HG02973 (cell line): Measurements from ENCODE around the gene SYT7.
"Not testable (repeated sequence)": the region's sequence is repeated elsewhere in the genome, so short reads cannot be mapped to it uniquely, and the experiment has no call there.

Source experiments
- ATAC-seq: cut with Tn5 transposase; IDR thresholded peaks from one replicate; pipeline ENCODE4 v1.9.1; 2021; ENCODE audit warnings: moderate library complexity; ENCODE audit not compliant: unreplicated experiment

The SYT7 gene

DNA sequence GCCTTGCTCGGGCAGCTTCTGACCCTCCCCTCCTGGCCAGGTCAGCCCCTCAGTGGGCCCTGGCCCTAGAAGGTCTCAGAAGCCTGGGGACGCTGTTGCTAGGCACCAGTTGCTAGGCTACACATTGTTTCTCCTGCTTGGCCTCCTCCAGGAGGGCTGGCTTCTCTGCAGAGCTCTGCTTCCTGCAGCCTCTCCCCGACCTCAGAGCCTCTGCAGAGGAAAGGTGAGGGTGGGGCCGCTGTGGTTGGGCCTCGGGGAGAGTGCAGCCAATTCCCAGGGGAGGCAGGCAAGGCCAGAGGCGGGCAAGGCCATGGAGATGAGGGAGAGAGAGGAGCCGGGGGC lies 99.9 kb downstream of the SYT7 start:
- no peak for ATAC-seq

GRCh38 chr11:61480261-61480993 lies 100.4 kb downstream of the SYT7 start:
- ATAC-seq, result no peak

DNA sequence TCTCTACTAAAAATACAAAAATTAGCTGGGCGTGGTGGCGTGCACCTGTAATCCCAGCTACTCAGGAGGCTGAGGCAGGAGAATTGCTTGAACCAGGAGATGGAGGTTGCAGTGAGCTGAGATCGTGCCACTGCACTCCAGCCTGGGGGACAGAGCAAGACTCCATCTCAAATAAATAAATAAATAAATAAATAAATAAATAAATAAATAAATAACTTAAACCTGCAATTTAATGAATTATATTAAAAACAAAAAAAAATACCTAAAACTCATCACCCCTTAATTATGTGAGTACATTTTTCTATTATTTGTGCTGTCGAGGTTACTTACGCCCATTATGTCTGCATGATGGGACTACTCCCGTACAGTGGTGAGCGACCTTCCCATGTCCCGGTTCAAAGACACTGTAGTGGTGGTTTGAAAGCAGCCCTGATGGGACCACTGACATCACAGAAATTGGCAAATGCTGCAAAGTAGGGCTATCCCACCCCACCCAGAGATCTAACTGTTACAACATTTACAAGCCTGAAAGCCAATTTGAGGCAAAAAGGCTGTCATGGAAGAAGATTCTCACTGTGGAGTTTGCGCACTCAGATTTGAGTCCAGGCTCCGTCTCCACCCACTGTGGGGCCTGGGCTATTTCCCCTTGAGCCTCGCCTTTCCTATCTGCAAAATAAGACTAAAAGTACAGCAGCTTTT lies 101.4 kb downstream of the SYT7 start:
- not testable (repeated sequence) for ATAC-seq

GRCh38 chr11:61477727-61478148 lies 103.1 kb downstream of the SYT7 start:
- ATAC-seq, result no peak

DNA sequence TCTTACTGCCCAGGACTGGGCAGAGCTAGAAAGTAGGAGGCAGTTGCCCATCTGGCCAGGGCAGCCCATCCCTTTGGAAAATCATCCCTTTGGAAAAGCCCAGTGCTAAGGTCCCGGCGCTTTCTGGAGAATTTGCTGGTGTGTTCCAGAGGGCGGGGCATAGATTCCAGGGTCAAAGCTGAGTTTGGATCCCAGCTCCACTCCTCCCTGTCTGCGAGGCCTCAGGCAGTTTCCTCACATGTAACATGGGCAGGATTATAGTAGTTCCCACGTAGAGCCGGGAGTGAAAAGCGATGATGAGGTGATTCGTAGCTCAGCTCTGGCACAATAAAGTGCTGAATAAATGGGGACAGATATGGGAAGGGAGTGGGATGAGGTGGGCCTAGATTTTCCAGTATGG lies 103.8 kb downstream of the SYT7 start:
- no peak for ATAC-seq

- no peak for ATAC-seq
These were observed 104.5 kb downstream of the SYT7 start for GRCh38 chr11:61476371-61476770.

GRCh38 chr11:61475433-61475832 lies 105.4 kb downstream of the SYT7 start:
- no peak for ATAC-seq

DNA sequence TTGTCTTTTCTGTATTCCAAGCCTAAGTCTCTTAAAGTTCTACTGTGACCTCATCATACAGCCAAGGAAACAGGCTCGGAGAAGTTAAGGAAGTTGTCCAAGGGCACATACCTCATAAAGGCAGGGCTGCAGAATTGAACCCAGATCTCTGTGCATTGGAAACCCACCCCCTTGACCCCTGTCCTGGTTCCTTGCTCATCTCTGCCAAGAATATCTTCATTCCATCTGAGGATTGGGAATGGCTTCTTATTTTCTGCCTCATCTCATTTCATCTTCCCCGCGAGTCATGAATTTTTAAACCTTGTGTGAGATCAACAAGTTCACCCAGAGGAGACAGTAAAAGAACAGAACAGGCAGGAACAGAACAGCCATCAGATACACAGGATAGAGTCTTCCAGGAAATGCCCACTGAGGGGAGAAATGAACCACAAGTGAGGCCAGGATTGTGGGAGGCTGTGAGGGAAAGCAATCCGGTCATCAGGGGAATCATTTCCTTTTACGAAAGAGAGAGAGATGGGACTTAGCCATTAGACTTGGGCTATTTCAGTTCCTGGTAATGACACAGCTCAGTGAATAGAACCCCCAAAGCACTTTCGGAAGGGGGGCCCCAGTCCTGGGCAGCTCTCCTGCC lies 106.7 kb downstream of the SYT7 start:
- ATAC-seq, result no peak

GRCh38 chr11:61473370-61474012 lies 107.4 kb downstream of the SYT7 start:
- ATAC-seq, result no peak

DNA sequence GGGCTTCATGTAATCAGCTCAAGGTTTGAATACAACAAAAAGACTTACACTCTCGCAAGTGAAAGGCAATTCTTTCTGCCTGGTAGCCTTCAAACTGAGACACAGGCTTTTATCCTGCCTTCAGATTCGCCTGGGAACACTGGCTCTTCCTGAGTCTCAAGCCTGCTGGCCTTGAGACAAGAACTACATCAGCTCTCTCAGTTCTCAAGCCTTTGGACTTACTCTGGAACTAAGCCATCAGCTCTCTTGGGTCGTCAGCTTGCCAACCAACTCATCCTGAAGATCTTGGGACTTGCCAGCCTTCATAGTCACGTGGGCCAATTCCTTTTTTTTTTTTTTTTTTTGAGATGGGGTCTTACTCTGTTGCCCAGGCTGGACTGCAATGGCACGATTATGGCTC lies 108.0 kb downstream of the SYT7 start:
- ATAC-seq, result no peak

DNA sequence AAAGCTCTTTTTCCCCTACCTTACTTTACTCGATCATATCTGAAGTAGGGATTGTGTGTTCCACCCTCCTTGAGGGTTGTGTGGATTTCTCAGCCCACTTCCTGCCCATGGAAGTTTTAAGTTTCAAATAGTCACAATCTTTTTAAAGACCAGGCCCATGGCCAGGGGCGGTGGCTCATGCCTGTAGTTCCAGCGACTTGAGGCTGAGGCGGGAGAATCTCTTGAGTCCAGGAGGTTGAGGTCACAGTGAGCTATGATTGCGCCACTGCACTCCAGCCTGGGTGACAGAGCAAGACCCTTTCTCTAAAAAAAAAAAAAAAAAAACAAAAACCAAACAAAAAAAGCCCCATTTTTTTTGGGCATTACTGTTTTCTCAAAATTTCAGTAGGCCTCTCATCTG lies 108.6 kb downstream of the SYT7 start:
- no peak for ATAC-seq

GRCh38 chr11:61468002-61468401 lies 112.9 kb downstream of the SYT7 start:
- ATAC-seq, result no peak

- not testable (repeated sequence) for ATAC-seq
These were observed 113.3 kb downstream of the SYT7 start for GRCh38 chr11:61467602-61468001.
